Liver (tissue), 3 donors: ENCODE results near the gene GIPC2.
A peak's percentile ranks its signal among the peaks of the same experiment; 100 is the strongest.

Source experiments
- EGR1 ChIP-seq, 2 donors: IDR thresholded peaks; 2 replicates each; pipeline ENCODE4 v1.6.1; 2016 to 2018; ENCODE audit warnings: antibody characterized with exemption in 2 of 2, low read depth in 2 of 2
- GABPA ChIP-seq, 2 donors: IDR thresholded peaks in 1 of 2; conservative IDR thresholded peaks in 1 of 2; 2 replicates each; pipeline ENCODE4 v1.6.1; 2016; ENCODE audit warnings: antibody characterized with exemption in 2 of 2, mild to moderate bottlenecking in 1 of 2, moderate library complexity in 1 of 2
- JUND ChIP-seq, 2 donors: IDR thresholded peaks; 2 replicates each; pipeline ENCODE4 v1.6.1; 2016; ENCODE audit warnings: antibody characterized with exemption in 2 of 2
- NR2F2 ChIP-seq: IDR thresholded peaks from 2 replicates; pipeline ENCODE4 v1.6.1; 2016; ENCODE audit warnings: antibody characterized with exemption
- RAD21 ChIP-seq, 2 donors: IDR thresholded peaks; 2 replicates each; pipeline ENCODE4 v1.6.1; 2016; ENCODE audit warnings: antibody characterized with exemption in 2 of 2, mild to moderate bottlenecking in 2 of 2
- SP1 ChIP-seq: IDR thresholded peaks from 2 replicates; pipeline ENCODE4 v1.6.1; 2018; ENCODE audit warnings: antibody characterized with exemption, mild to moderate bottlenecking
- TAF1 ChIP-seq: conservative IDR thresholded peaks from 2 replicates; pipeline ENCODE4 v1.6.1; 2016; ENCODE audit warnings: antibody characterized with exemption, mild to moderate bottlenecking
- YY1 ChIP-seq: IDR thresholded peaks from 2 replicates; pipeline ENCODE4 v1.6.1; 2016; ENCODE audit warnings: antibody characterized with exemption, mild to moderate bottlenecking
- TF ChIP-seq, protein P1 (sequence below): fragments of 150-350 bp; IDR thresholded peaks from 2 replicates; pipeline ENCODE4 v1.5.1; 2017; ENCODE audit warnings: improper control_type of control experiment, low read depth, low read length; ENCODE audit not compliant: missing input control
- TF ChIP-seq, protein P2 (sequence below): IDR thresholded peaks from 2 replicates; pipeline ENCODE4 v1.6.1; 2016; ENCODE audit warnings: antibody characterized with exemption
- TF ChIP-seq, protein P3 (sequence below): IDR thresholded peaks from 2 replicates; pipeline ENCODE4 v1.6.1; 2016; ENCODE audit warnings: antibody characterized with exemption, mild to moderate bottlenecking
- TF ChIP-seq, protein P4 (sequence below): IDR thresholded peaks from 2 replicates; pipeline ENCODE4 v1.6.1; 2016; ENCODE audit warnings: antibody characterized with exemption
- donor health status: healthy.
- donor health status: healthy.

DNA sequence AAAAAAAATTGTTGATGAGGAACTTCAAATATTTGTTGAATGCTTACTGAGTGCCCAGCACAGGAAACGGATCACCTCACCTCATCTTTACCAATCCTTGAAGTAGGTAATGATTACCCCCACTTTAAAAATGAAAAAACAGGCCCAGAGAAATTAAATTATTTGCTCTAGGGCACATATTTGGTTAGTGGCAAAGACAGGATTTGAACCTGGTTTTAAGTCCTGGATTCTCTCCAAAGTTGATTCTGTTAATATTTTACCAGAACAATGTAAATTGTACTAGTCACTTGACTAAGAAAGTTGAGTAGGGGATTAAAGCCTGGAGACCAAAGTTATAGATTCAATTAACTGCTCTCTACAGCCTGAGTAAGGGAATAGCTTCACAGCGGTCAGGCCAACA lies 97.9 kb downstream of the GIPC2 start:
- TF ChIP-seq, protein P1, sequence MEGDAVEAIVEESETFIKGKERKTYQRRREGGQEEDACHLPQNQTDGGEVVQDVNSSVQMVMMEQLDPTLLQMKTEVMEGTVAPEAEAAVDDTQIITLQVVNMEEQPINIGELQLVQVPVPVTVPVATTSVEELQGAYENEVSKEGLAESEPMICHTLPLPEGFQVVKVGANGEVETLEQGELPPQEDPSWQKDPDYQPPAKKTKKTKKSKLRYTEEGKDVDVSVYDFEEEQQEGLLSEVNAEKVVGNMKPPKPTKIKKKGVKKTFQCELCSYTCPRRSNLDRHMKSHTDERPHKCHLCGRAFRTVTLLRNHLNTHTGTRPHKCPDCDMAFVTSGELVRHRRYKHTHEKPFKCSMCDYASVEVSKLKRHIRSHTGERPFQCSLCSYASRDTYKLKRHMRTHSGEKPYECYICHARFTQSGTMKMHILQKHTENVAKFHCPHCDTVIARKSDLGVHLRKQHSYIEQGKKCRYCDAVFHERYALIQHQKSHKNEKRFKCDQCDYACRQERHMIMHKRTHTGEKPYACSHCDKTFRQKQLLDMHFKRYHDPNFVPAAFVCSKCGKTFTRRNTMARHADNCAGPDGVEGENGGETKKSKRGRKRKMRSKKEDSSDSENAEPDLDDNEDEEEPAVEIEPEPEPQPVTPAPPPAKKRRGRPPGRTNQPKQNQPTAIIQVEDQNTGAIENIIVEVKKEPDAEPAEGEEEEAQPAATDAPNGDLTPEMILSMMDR, result no peak
- TF ChIP-seq YY1 (peak; percentile 35), RAD21 (IDR thresholded peaks at IDR 0.05) (no peak), EGR1 (IDR thresholded peaks at IDR 0.05; ENCODE audit: low read depth in 2 of 2) (no peak), NR2F2 (no peak), JUND (IDR thresholded peaks at IDR 0.05) (no peak), GABPA (IDR thresholded peaks at IDR 0.05 in 1 of 2, conservative IDR thresholded peaks at IDR 0.05 in 1 of 2) (no peak), TAF1 (no peak), SP1 (no peak)
- TF ChIP-seq, protein P2, sequence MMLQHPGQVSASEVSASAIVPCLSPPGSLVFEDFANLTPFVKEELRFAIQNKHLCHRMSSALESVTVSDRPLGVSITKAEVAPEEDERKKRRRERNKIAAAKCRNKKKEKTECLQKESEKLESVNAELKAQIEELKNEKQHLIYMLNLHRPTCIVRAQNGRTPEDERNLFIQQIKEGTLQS, result no peak
- TF ChIP-seq, protein P3, sequence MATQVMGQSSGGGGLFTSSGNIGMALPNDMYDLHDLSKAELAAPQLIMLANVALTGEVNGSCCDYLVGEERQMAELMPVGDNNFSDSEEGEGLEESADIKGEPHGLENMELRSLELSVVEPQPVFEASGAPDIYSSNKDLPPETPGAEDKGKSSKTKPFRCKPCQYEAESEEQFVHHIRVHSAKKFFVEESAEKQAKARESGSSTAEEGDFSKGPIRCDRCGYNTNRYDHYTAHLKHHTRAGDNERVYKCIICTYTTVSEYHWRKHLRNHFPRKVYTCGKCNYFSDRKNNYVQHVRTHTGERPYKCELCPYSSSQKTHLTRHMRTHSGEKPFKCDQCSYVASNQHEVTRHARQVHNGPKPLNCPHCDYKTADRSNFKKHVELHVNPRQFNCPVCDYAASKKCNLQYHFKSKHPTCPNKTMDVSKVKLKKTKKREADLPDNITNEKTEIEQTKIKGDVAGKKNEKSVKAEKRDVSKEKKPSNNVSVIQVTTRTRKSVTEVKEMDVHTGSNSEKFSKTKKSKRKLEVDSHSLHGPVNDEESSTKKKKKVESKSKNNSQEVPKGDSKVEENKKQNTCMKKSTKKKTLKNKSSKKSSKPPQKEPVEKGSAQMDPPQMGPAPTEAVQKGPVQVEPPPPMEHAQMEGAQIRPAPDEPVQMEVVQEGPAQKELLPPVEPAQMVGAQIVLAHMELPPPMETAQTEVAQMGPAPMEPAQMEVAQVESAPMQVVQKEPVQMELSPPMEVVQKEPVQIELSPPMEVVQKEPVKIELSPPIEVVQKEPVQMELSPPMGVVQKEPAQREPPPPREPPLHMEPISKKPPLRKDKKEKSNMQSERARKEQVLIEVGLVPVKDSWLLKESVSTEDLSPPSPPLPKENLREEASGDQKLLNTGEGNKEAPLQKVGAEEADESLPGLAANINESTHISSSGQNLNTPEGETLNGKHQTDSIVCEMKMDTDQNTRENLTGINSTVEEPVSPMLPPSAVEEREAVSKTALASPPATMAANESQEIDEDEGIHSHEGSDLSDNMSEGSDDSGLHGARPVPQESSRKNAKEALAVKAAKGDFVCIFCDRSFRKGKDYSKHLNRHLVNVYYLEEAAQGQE, result no peak
- TF ChIP-seq, protein P4, sequence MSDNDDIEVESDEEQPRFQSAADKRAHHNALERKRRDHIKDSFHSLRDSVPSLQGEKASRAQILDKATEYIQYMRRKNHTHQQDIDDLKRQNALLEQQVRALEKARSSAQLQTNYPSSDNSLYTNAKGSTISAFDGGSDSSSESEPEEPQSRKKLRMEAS, result no peak
